ENCODE results near the gene FOXD4L4.
"Not testable (repeated sequence)": the region's sequence is repeated elsewhere in the genome, so short reads cannot be mapped to it uniquely, and the experiment has no call there.

The FOXD4L4 gene

GRCh38 chr9:65737096-65737564, at the start of gene FOXD4L4:
Gene FOXD4L4 (plus strand): TSS chr9:65737146. CDS start chr9:65737146, 0 bp downstream.
- DNase-seq = not testable (repeated sequence)

- not testable (repeated sequence) for DNase-seq
Observed at GRCh38 chr9:65703550-65703949, 33.4 kb upstream of the FOXD4L4 start.

GRCh38 chr9:65714445-65714844, 22.5 kb upstream of the FOXD4L4 start:
- DNase-seq = not testable (repeated sequence)

- DNase-seq = not testable (repeated sequence)
Observed at GRCh38 chr9:65738133-65738532, 1.2 kb downstream of the FOXD4L4 start.

All from EL (cell line).